Hepatocyte (in vitro differentiated cells): ENCODE data around the gene SLC26A4.

Experiments
- CTCF ChIP-seq: fragments of 200-600 bp; sonication (generic); IDR thresholded peaks from 2 replicates; pipeline ENCODE4 v1.5.1; 2016; ENCODE audit warnings: antibody characterized with exemption, mild to moderate bottlenecking; ENCODE audit not compliant: poor library complexity
- EZH2 ChIP-seq: fragments of 200-600 bp; sonication (generic); IDR thresholded peaks from 2 replicates; pipeline ENCODE4 v1.6.1; 2016; ENCODE audit warnings: antibody characterized with exemption, mild to moderate bottlenecking, borderline replicate concordance

- no peak for TF ChIP-seq CTCF
- no peak for TF ChIP-seq EZH2
These were observed 7.7 kb downstream of the SLC26A4 start for GRCh38 chr7:107668296-107668695.
